CD4-positive, alpha-beta memory T cell (primary cell): ENCODE data around the gene ZNF407. TPM values are rescaled to one million over a fixed set of nuclear protein-coding genes. Genes with fewer than 3 reads are reported as not detected.

Source experiments
- CTCF ChIA-PET: fragments of 350-600 bp; sonication (Branson Sonifier 250); formaldehyde crosslinking; loops from one replicate; lab custom pipeline; 2021; ENCODE audit warnings: inconsistent platforms; ENCODE audit not compliant: partially characterized antibody; lab: Charles Lee
- POLR2A ChIA-PET: fragments of 350-600 bp; sonication (Branson Sonifier 250); formaldehyde crosslinking; loops from one replicate; lab custom pipeline; 2021; ENCODE audit not compliant: partially characterized antibody; lab: Charles Lee
- DNase-seq, 5 donors: peaks; one replicate each; pipeline versions ENCODE4 v3.0.0 to v3.0.0-alpha.2; 2020 to 2022; ENCODE audit warnings: mixed read lengths in 1 of 5
- H3K27ac ChIP-seq: one replicate; pipeline ENCODE4 v1.7.0; 2013; ENCODE audit warnings: low read depth, low read length
- H3K27me3 ChIP-seq: 2 replicates; pipeline ENCODE4 v1.7.0; 2013; ENCODE audit warnings: mild to moderate bottlenecking, low read length, moderate library complexity; ENCODE audit not compliant: insufficient read depth
- H3K36me3 ChIP-seq: 2 replicates; pipeline ENCODE4 v1.7.0; 2013; ENCODE audit warnings: mild to moderate bottlenecking, low read length, moderate library complexity; ENCODE audit not compliant: insufficient read depth
- H3K4me1 ChIP-seq: 2 replicates; pipeline ENCODE4 v1.7.0; 2013; ENCODE audit warnings: mild to moderate bottlenecking, low read length, moderate library complexity; ENCODE audit not compliant: insufficient read depth
- H3K4me3 ChIP-seq, 2 donors: one replicate each; pipeline ENCODE4 v1.7.0; 2013; ENCODE audit warnings: low read length in 2 of 2, mild to moderate bottlenecking in 1 of 2
- H3K9me3 ChIP-seq, 2 donors: one replicate each; pipeline ENCODE4 v1.7.0; 2013; ENCODE audit warnings: low read length in 2 of 2, control low read depth in 1 of 2; ENCODE audit not compliant: control insufficient read depth in 1 of 2
- H3K27ac Mint-ChIP-seq, 7 donors: one replicate each; pipeline ENCODE4 v1.8.0; 2020 to 2021; ENCODE audit warnings: mixed read lengths in 7 of 7, mild to moderate bottlenecking in 6 of 7, inconsistent platforms in 3 of 7, moderate library complexity in 3 of 7
- H3K27me3 Mint-ChIP-seq, 2 donors: one replicate each; pipeline ENCODE4 v1.8.0; 2020 to 2021; ENCODE audit warnings: mixed read lengths in 2 of 2
- H3K36me3 Mint-ChIP-seq, 2 donors: one replicate each; pipeline ENCODE4 v1.8.0; 2020 to 2021; ENCODE audit warnings: mixed read lengths in 2 of 2, inconsistent platforms in 1 of 2, mild to moderate bottlenecking in 1 of 2
- H3K4me1 Mint-ChIP-seq, 4 donors: one replicate each; pipeline ENCODE4 v1.8.0; 2020 to 2021; ENCODE audit warnings: mixed read lengths in 4 of 4, mild to moderate bottlenecking in 1 of 4
- H3K4me3 Mint-ChIP-seq, 8 donors: one replicate each; pipeline ENCODE4 v1.8.0; 2020 to 2021; ENCODE audit warnings: mixed read lengths in 8 of 8, mild to moderate bottlenecking in 7 of 8, moderate library complexity in 6 of 8, inconsistent platforms in 3 of 8
- H3K9me3 Mint-ChIP-seq, 8 donors: one replicate each; pipeline ENCODE4 v1.8.0; 2020 to 2021; ENCODE audit warnings: mixed read lengths in 8 of 8, mild to moderate bottlenecking in 5 of 8, inconsistent platforms in 3 of 8, moderate library complexity in 1 of 8
- intact Hi-C: fragments of 100-400 bp; cut with micrococcal nuclease; formaldehyde crosslinking; loops from one replicate; pipeline ENCODE4 v1.15.1; 2023
- polyA plus RNA-seq, 2 donors: library from polyadenylated mRNA; unstranded; fragments of 300-500 nt; fragmentation: Illumina TruSeq; gene quantifications; one replicate each; pipeline ENCODE4 v1.2.3, GENCODE V29; 2021
- total RNA-seq, 2 experiments: library from RNA; stranded (reverse); gene quantifications; one replicate each; pipeline ENCODE4 v1.2.3, GENCODE V29; 2021

Gene ZNF407
- total and polyA plus RNA-seq, 4 experiments from 2014 or later, result 1.8 to 26.9 (median 15.3) TPM

DNA sequence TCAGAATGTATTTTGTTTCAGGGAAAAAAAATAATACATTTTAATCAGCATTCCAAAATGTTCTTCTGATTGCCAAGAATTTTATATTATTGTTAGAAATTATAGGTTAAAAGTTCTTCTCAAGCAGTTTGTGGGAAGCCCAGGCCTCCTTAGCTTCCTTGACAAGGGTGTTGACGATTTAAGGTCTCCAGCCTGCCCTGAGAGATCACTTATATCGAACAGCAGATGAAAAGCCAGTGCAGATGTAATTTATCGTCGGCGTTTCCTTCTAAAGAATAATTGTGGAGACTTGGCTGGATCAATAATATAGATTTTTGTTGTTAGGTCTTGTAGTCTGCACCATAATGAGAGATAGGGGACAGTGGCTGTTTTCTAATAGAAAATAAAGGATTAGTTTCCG lies 280.6 kb downstream of the ZNF407 start:
- Mint-ChIP-seq H3K36me3 (peaks cover 30 to 38% of the 10 kb centered on the region in 2 donors), H3K4me3 (no peak overlapping the region), H3K4me1 (no peaks in the 10 kb centered on the region), H3K9me3 (no peaks in the 10 kb centered on the region), H3K27me3 (no peaks in the 10 kb centered on the region), H3K27ac (no peak overlapping the region)
- intact Hi-C loops, result no loop called here
- H3K4me1 ChIP-seq, result no peaks in the 10 kb centered on the region
- H3K4me3 ChIP-seq, result no peak overlapping the region
- ChIA-PET POLR2A (no interaction called here), CTCF (no interaction called here)
- no peaks in the 10 kb centered on the region for H3K27me3 ChIP-seq
- no peaks in the 10 kb centered on the region for H3K9me3 ChIP-seq
- H3K36me3 ChIP-seq, result peaks cover 6% of the 10 kb centered on the region
- no peak for DNase-seq
- H3K27ac ChIP-seq, result no peak overlapping the region

DNA sequence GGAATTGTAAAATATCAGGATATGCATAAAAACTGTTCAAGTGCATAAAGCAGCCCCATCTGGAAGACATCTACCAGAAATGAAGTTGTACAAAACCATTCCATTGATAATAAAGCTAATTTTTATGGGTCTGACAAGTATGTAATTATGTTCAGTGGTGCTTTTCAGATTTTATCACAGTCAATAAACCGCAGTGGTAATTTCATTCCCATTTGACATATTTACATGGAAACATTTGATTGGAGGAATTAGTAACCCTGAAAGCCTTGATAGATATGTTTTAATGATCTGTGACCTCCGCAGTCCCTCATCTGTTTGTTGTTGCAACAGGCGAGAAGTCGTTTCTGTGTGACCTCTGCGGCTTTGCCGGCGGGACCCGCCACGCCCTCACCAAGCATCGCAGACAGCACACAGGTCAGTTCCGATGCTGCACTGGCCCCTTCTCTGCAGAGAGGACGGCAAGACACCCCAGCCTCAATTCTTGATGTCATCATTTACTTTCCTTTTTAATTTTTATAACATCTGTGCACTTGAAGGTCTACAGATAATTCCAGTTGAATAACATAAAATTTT lies 283.1 kb downstream of the ZNF407 start:
- H3K9me3 ChIP-seq, result no peaks in the 10 kb centered on the region
- peaks cover 6% of the 10 kb centered on the region for H3K36me3 ChIP-seq
- no peak for DNase-seq
- H3K27ac ChIP-seq, result no peak overlapping the region
- intact Hi-C loops, result no loop called here
- peaks cover 45 to 47% of the 10 kb centered on the region in 2 donors for H3K36me3 Mint-ChIP-seq
- CTCF ChIA-PET, result interaction anchor here (0.6 kb wide), 1 partner anchor 455 kb away, joined by 3 read pairs; no protein-coding TSS in a partner anchor
- H3K4me3 ChIP-seq, result no peak overlapping the region
- no peaks in the 10 kb centered on the region for H3K9me3 Mint-ChIP-seq
- H3K4me1 Mint-ChIP-seq, result no peaks in the 10 kb centered on the region
- POLR2A ChIA-PET, result no interaction called here
- no peak overlapping the region for H3K27ac Mint-ChIP-seq
- H3K27me3 Mint-ChIP-seq, result no peaks in the 10 kb centered on the region
- no peaks in the 10 kb centered on the region for H3K4me1 ChIP-seq
- no peaks in the 10 kb centered on the region for H3K27me3 ChIP-seq
- no peak overlapping the region for H3K4me3 Mint-ChIP-seq

DNA sequence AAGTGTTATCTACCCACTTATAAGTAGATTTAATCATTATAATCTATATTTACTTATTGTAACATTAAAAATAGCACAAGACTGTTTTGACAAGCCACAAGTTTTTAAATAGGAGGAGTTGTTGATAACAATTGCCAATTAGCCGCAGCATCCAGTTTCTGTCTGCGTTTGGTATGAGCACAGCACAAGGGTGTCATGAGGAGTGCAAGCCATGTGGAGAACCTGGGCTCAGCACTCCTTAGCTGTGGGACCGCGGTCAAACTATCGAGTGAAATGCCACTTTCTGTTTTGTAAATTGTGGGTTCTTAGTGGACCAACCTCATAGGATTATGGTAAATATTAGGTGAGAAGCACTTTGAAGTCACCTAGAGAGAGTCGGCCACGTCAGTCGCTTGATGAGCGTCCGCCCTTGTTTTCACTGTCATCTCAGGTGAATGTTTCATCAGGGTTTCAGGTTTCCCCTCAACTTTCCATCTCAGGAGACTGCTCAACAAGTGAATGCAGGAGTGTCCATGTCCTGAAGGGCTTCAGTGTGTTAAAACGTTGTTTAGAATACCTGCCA lies 294.5 kb downstream of the ZNF407 start:
- H3K9me3 ChIP-seq, result no peaks in the 10 kb centered on the region
- no peak overlapping the region for H3K4me3 ChIP-seq
- H3K9me3 Mint-ChIP-seq, result peaks cover 0 to 3% (median 0%) of the 10 kb centered on the region in 8 donors
- H3K27ac ChIP-seq, result no peak overlapping the region
- CTCF ChIA-PET, result no interaction called here
- no peaks in the 10 kb centered on the region for H3K27me3 Mint-ChIP-seq
- no peaks in the 10 kb centered on the region for H3K27me3 ChIP-seq
- H3K36me3 Mint-ChIP-seq, result peaks cover 11 to 19% of the 10 kb centered on the region in 2 donors
- DNase-seq, result no peak
- POLR2A ChIA-PET, result no interaction called here
- no peak overlapping the region for H3K4me3 Mint-ChIP-seq
- no peaks in the 10 kb centered on the region for H3K4me1 ChIP-seq
- intact Hi-C loops, result loop anchor here (10.0 kb wide), 1 partner anchor 237 kb away; no protein-coding TSS in a partner anchor
- H3K4me1 Mint-ChIP-seq, result peaks cover 0 to 5% (median 4%) of the 10 kb centered on the region in 4 donors
- no peak overlapping the region for H3K27ac Mint-ChIP-seq
- H3K36me3 ChIP-seq, result peaks cover 5% of the 10 kb centered on the region

DNA sequence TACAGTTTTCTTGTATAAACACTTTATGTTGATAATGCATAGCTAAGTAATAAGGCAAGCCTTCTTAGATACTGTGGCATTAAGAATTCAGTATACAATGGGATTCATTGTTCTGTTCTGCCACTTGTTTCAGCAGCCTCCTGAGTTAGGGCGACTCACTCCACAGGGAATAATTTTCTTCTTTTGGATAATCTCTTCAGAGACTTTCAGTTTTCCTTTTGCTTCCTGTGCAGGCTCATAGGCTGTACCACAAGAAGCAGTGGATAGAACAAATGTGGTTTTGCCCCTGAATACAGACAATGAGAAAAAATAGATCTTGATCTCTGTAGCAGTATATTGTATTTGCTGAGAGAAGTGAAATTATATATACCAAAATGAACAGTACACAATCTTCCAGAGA lies 298.0 kb downstream of the ZNF407 start:
- Histone ChIP-seq H3K36me3 (no peaks in the 10 kb centered on the region), H3K9me3 (no peaks in the 10 kb centered on the region), H3K27me3 (no peaks in the 10 kb centered on the region), H3K4me3 (no peak overlapping the region), H3K27ac (no peak overlapping the region), H3K4me1 (no peaks in the 10 kb centered on the region)
- POLR2A ChIA-PET, result no interaction called here
- H3K9me3 Mint-ChIP-seq, result peaks cover 0 to 2% (median 0%) of the 10 kb centered on the region in 8 donors
- peaks cover 5 to 19% of the 10 kb centered on the region in 2 donors for H3K36me3 Mint-ChIP-seq
- H3K4me3 Mint-ChIP-seq, result no peak overlapping the region
- DNase-seq, result no peak
- H3K27me3 Mint-ChIP-seq, result no peaks in the 10 kb centered on the region
- H3K27ac Mint-ChIP-seq, result peak overlapping the region in 1 of 7 donors; percentile 41
- CTCF ChIA-PET, result no interaction called here
- intact Hi-C loops, result loop anchor here (1.0 to 10.0 kb wide), 7 partner anchors 69 to 584 kb away; no protein-coding TSS in a partner anchor
- peaks cover 0 to 6% (median 4%) of the 10 kb centered on the region in 4 donors for H3K4me1 Mint-ChIP-seq

DNA sequence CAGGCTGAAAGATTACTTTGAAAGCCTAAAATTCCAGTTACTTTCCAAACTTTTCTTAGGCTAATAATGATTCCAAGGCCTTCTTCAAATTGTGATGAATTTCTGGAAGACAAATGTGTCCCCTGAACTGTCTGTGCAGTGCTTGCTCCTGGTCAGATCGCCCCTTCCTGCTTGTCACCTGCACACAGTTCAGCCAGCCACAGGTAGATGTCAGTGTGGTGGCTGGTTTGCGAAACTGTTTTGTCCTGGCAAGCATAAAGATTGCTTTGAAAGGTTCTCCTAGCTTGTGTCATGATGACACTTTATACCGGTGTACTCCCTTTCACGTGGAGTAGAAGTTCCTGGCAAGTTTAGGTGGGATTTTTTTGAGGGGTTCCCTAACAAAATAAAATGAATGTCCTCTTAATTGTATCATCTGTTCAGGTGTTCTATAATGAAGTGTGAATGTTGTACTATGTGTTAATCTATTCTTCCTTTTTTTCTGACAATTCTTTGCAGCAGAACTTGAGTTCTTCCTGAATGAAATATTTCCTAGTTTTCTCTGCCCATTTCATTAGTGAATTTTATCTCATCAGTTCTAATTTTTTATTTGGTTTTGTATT lies 298.8 kb downstream of the ZNF407 start:
- Mint-ChIP-seq H3K4me1 (peaks cover 4 to 13% (median 7%) of the 10 kb centered on the region in 4 donors), H3K27me3 (no peaks in the 10 kb centered on the region), H3K36me3 (peaks cover 5 to 17% of the 10 kb centered on the region in 2 donors), H3K27ac (peak overlapping the region in 4 of 7 donors; percentile 0 to 47 (median 24)), H3K9me3 (no peaks in the 10 kb centered on the region), H3K4me3 (no peak overlapping the region)
- ChIA-PET POLR2A (interaction anchor here (1.0 kb wide), 1 partner anchor 175 kb away, joined by 3 read pairs; no protein-coding TSS in a partner anchor), CTCF (interaction anchor here (0.6 to 2.2 kb wide), 9 partner anchors 10 to 583 kb away, joined by 3 to 12 read pairs (median 4); no protein-coding TSS in a partner anchor)
- DNase-seq, result peak; percentile 36 to 46 (median 43)
- Histone ChIP-seq H3K27me3 (no peaks in the 10 kb centered on the region), H3K4me1 (no peaks in the 10 kb centered on the region), H3K27ac (no peak overlapping the region), H3K9me3 (no peaks in the 10 kb centered on the region), H3K36me3 (no peaks in the 10 kb centered on the region), H3K4me3 (no peak overlapping the region)
- intact Hi-C loops, result loop anchor here (1.0 to 10.0 kb wide), 7 partner anchors 68 to 583 kb away; no protein-coding TSS in a partner anchor

DNA sequence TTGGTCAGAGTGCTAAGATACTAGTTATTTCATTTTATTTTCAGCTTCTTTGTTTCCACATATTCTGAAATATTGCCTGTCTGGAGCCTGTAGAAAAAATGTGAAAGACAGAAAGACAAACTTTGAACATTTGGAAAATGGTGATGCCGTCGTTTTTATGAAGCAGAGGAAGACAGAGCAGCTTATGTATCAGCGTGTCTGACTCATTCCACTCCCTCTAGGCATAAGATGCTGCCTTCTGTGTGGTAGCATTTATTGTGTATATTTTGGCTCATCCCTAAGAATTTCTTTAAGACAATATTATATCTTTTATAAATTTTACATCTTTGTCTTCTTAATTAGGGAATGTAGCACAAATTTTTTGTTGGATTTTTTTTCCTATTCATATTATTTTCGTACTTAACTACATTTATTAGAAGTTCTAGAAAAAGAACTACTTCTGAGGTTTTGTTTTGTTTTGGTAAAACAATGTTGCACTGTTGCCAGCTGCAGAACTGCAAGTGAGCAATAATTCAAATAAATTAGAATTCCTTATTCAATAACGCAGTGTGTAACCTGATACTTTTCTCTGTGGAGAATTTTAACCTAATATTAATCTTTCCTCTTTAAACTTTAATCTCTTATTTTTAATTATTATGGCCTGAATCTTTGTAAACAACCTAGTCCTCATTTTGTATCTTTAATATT lies 300.4 kb downstream of the ZNF407 start:
- DNase-seq, result no peak
- no peaks in the 10 kb centered on the region for H3K27me3 ChIP-seq
- Mint-ChIP-seq H3K4me3 (no peak overlapping the region), H3K27ac (no peak overlapping the region), H3K9me3 (no peaks in the 10 kb centered on the region), H3K27me3 (no peaks in the 10 kb centered on the region), H3K4me1 (peaks cover 4 to 13% (median 7%) of the 10 kb centered on the region in 4 donors), H3K36me3 (peaks cover 5 to 22% of the 10 kb centered on the region in 2 donors)
- ChIA-PET CTCF (interaction anchor here (1.3 to 2.2 kb wide), 4 partner anchors 65 to 581 kb away, joined by 5 to 12 read pairs (median 8); no protein-coding TSS in a partner anchor), POLR2A (no interaction called here)
- no peaks in the 10 kb centered on the region for H3K36me3 ChIP-seq
- intact Hi-C loops, result loop anchor here (2.0 to 10.0 kb wide), 3 partner anchors 243 to 469 kb away; no protein-coding TSS in a partner anchor
- no peaks in the 10 kb centered on the region for H3K4me1 ChIP-seq
- H3K4me3 ChIP-seq, result no peak overlapping the region
- H3K9me3 ChIP-seq, result no peaks in the 10 kb centered on the region
- H3K27ac ChIP-seq, result no peak overlapping the region
